Astrocyte of the hippocampus (primary cell): Measurements from ENCODE around the gene NAA40.

ENCODE experiments used
- DNase-seq: peaks from one replicate; pipeline ENCODE4 v3.0.0; 2011; ENCODE audit warnings: low read depth, low spot score

The NAA40 gene

GRCh38 chr11:63938479-63939396 lies at the start of gene NAA40:
NAA40 (plus strand) TSS chr11:63939002; CDS start chr11:63939097, 95 bp downstream.
- DNase-seq: peak; percentile 99

GRCh38 chr11:63889344-63889743 lies 49.5 kb upstream of the NAA40 start:
- DNase-seq: no peak

GRCh38 chr11:63890368-63890767 lies 48.4 kb upstream of the NAA40 start:
- no peak for DNase-seq

- peak; percentile 65 for DNase-seq
These were observed 46.6 kb upstream of the NAA40 start for GRCh38 chr11:63892228-63892627.

GRCh38 chr11:63893355-63893754 lies 45.4 kb upstream of the NAA40 start:
- no peak for DNase-seq

DNA sequence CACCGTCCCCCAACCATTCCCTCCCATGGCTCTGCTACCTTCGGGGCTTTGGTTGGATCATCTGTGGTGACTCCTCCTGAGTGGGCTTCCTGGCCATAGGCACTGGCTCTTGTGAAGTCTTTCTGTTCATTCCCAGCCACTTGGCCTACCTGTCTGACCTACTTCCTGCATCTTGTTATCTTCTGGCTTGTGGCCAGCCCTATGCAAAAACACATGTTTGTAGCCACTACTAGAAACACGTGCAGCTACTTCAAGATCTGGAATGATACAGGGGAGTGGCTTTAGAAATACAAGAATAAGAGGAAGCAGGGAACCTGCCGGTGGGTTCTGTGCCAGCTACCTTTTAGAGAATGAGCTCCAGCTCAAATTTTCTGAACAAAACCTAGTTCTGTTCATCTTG lies 42.7 kb upstream of the NAA40 start:
- DNase-seq: no peak

GRCh38 chr11:63897459-63898146 lies 41.2 kb upstream of the NAA40 start:
- no peak for DNase-seq

DNA sequence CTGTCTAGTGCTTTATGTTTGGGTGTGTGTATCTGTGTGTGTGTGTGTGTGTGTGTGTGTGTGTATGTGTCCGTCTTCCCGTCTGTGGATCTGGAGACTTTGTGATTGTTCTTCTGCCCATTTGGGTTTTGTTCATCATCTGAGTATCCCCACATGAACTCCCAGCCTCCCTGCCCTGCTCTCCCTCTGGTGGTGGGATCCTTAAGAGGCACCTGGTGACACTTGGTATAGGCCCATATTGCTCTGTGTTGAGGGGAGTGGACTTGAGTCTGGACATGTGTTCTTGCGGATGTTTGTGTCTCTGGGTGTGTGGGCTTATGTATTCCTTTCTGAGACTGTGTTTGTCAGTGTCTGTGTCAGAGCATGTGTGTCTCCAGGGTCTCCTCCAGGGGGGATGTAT lies 37.1 kb upstream of the NAA40 start:
- DNase-seq: no peak

GRCh38 chr11:63903884-63904283 lies 34.9 kb upstream of the NAA40 start:
- DNase-seq: no peak

DNA sequence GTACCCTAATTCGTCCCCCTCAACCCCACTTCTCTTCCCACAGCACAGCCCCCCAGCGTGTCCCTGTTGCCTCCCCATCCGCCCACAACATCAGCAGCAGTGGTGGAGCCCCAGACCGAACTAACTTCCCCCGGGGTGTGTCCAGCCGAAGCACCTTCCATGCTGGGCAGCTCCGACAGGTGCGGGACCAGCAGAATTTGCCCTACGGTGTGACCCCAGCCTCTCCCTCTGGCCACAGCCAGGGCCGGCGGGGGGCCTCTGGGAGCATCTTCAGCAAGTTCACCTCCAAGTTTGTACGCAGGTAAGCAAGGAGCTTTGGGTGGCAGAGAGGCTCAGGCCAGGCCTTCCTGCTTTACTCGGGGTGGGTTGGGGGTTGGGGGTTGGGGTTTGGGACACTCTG lies 34.1 kb upstream of the NAA40 start:
- no peak for DNase-seq

DNA sequence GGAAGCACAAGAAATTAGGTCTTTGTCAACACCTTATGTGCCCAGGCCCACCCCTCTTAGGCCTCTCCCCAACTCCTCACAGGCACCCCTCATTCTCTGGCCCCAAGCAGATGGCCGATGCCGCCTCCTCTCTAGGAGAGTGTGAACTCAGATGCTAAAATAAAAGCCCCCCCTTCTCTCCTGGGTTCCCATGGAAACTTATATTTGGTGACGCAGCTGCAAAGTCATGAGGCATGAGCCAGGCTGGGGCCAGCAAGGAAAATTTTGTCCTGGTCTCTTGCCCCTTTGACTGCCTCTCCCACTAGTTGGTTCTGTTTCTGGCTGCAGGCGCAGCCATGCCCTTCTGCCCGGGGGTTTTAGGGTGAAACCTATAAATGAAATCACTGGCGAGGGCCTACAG lies 33.6 kb upstream of the NAA40 start:
- no peak for DNase-seq

GRCh38 chr11:63906087-63906486 lies 32.7 kb upstream of the NAA40 start:
- no peak for DNase-seq

DNA sequence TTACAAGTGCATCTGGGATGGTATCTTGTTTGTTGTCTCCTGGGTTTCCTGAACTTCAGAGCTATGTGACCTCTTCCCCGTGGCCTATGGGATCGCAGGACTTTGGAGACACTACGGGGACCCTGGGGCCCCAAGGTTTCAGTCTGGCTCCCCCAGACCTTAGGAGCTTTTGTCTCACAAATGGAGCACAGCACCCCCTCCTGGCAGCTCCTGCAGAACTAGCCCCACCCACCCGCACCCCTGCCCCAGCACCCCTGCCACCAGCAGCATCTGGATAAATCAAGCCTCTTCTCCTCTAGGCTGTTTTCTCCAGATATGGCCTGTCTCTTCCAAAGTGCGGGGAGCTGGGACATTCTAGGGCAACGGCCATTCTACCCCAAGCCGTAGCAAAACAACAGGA lies 32.2 kb upstream of the NAA40 start:
- no peak for DNase-seq

DNA sequence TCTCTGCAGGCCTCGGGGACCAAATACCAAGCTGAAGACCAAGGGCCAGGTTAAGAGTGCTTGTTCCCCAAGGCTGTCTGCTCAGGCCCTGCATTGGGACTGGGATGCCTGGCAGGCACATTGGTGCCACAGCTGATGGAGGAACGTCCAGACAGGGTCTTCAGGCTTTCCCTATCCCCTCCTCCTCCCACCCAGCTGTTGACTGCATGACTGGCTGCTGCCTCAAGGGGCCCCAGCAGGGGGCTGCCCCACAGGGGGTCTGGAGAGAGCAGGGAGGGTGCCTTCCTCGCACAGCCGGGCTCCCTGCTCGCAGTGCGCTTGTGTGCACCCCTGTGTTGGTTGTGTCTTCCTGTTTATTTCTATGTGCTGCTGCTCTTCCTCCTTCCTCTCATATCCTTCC lies 31.7 kb upstream of the NAA40 start:
- DNase-seq: no peak

- no peak for DNase-seq
These were observed 30.8 kb upstream of the NAA40 start for GRCh38 chr11:63907808-63908530.

GRCh38 chr11:63908631-63909401 lies 30.0 kb upstream of the NAA40 start:
- DNase-seq: no peak

- DNase-seq: peak; percentile 38
These were observed 29.0 kb upstream of the NAA40 start for GRCh38 chr11:63909591-63910506.

DNA sequence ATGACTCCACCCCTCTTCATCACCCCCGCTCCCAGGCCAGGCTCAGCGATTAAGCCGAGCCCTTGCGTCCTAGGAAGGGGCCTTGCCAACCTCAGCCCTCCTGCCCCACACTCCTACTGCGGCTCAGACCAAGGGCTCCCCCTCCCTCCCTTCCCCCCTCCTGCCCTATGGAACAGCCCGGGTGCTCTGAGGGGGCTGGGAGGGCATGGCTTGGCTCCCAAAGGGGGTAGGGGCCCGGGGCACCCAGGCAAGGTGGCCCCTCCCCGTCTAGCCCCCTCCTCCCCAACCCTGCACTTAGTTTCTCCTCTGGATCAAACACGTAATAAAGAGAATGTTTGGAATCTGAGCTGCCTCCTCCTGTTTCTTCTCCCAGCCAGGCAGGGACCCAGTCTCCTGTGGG lies 28.1 kb upstream of the NAA40 start:
- no peak for DNase-seq

DNA sequence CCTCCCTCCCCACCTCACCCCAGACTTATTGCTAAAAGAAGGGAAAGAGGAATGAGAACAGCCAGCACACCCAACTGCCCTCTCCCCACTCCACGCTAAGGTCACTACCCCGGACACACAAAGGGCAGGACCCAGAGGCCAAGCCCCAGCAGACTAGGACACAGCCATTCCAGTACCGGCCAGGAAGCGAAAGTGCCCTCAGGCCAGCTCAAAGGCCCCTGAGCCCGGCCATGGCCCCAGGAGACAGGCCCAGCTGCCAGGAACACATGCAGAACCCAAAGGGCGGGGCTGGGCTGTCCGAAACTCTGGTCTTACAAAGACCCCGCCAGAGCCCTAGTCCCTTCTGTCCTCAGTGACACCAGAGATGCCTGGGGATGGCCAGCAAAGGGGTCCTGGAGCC lies 27.4 kb upstream of the NAA40 start:
- DNase-seq: no peak

DNA sequence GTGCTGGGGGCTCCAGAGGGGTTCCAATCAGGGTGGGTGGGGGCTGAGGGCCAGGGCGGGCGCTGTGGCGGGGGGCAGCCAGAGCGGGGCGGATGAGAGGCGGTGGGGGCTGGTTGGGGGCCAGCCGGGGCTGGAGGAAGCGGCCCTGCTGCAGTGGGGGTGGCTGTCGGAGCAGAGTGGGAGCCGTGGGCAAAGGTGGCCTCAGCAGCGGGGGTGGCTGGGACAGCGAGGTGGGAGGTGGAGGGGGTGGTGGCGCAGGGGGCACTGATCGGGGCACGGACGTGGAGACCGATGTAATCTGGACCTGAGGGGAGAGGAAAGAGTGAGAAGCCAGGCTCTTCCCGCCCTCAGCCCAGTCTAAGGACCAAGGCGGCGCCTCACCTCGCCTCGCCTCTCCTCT lies 26.9 kb upstream of the NAA40 start:
- no peak for DNase-seq
